ENCODE measurements around the gene IFNGR2.

Gene IFNGR2

GRCh38 chr21:33384841-33385331 is 18.3 kb upstream of the IFNGR2 start:
- no peak for DNase-seq
- no peak for TF ChIP-seq POLR2A (IDR thresholded peaks at IDR 0.05; ENCODE audit: low read length)
- no peak for TF ChIP-seq GATA1 (IDR thresholded peaks at IDR 0.05; ENCODE audit: low read depth, low read length)

- no peak for TF ChIP-seq GATA1 (IDR thresholded peaks at IDR 0.05; ENCODE audit: low read depth, low read length)
- no peak for TF ChIP-seq POLR2A (IDR thresholded peaks at IDR 0.05; ENCODE audit: low read length)
- DNase-seq = peak; percentile 58 to 79
Observed at GRCh38 chr21:33386222-33386784, 16.9 kb upstream of the IFNGR2 start.

- TF ChIP-seq POLR2A (IDR thresholded peaks at IDR 0.05; ENCODE audit: low read length) = no peak
- TF ChIP-seq GATA1 (IDR thresholded peaks at IDR 0.05; ENCODE audit: low read depth, low read length) = no peak
- DNase-seq = no peak
Observed at GRCh38 chr21:33387294-33387693, 15.9 kb upstream of the IFNGR2 start.

GRCh38 chr21:33388188-33388587 is 15.0 kb upstream of the IFNGR2 start:
- TF ChIP-seq POLR2A (IDR thresholded peaks at IDR 0.05; ENCODE audit: low read length) (no peak), GATA1 (IDR thresholded peaks at IDR 0.05; ENCODE audit: low read depth, low read length) (no peak)

GRCh38 chr21:33390479-33390878 is 12.7 kb upstream of the IFNGR2 start:
- no peak for DNase-seq
- TF ChIP-seq GATA1 (IDR thresholded peaks at IDR 0.05; ENCODE audit: low read depth, low read length) = no peak
- TF ChIP-seq POLR2A (IDR thresholded peaks at IDR 0.05; ENCODE audit: low read length) = no peak

More at GRCh38 chr21:33388188-33388587, 15.0 kb upstream of the IFNGR2 start:
- DNase-seq = no peak

- TF ChIP-seq GATA1 (IDR thresholded peaks at IDR 0.05; ENCODE audit: low read depth, low read length) (no peak), POLR2A (IDR thresholded peaks at IDR 0.05; ENCODE audit: low read length) (no peak)
Observed at GRCh38 chr21:33391656-33392055, 11.6 kb upstream of the IFNGR2 start.

GRCh38 chr21:33392284-33392985 is 10.8 kb upstream of the IFNGR2 start:
- no peak for DNase-seq
- TF ChIP-seq GATA1 (IDR thresholded peaks at IDR 0.05; ENCODE audit: low read depth, low read length) (no peak), POLR2A (IDR thresholded peaks at IDR 0.05; ENCODE audit: low read length) (no peak)

More at GRCh38 chr21:33391656-33392055, 11.6 kb upstream of the IFNGR2 start:
- DNase-seq = no peak

- TF ChIP-seq POLR2A (IDR thresholded peaks at IDR 0.05; ENCODE audit: low read length) (no peak), GATA1 (IDR thresholded peaks at IDR 0.05; ENCODE audit: low read depth, low read length) (no peak)
- no peak for DNase-seq
Observed at GRCh38 chr21:33393348-33393747, 9.9 kb upstream of the IFNGR2 start.

GRCh38 chr21:33394260-33394659 is 9.0 kb upstream of the IFNGR2 start:
- DNase-seq = no peak
- TF ChIP-seq GATA1 (IDR thresholded peaks at IDR 0.05; ENCODE audit: low read depth, low read length) = no peak
- no peak for TF ChIP-seq POLR2A (IDR thresholded peaks at IDR 0.05; ENCODE audit: low read length)

- TF ChIP-seq POLR2A (IDR thresholded peaks at IDR 0.05; ENCODE audit: low read length) (no peak), GATA1 (IDR thresholded peaks at IDR 0.05; ENCODE audit: low read depth, low read length) (no peak)
- no peak for DNase-seq
Observed at GRCh38 chr21:33395891-33396331, 7.3 kb upstream of the IFNGR2 start.

GRCh38 chr21:33396436-33396835 is 6.8 kb upstream of the IFNGR2 start:
- DNase-seq = no peak
- TF ChIP-seq POLR2A (IDR thresholded peaks at IDR 0.05; ENCODE audit: low read length) (no peak), GATA1 (IDR thresholded peaks at IDR 0.05; ENCODE audit: low read depth, low read length) (no peak)

GRCh38 chr21:33396951-33397350 is 6.3 kb upstream of the IFNGR2 start:
- no peak for DNase-seq
- no peak for TF ChIP-seq POLR2A (IDR thresholded peaks at IDR 0.05; ENCODE audit: low read length)
- no peak for TF ChIP-seq GATA1 (IDR thresholded peaks at IDR 0.05; ENCODE audit: low read depth, low read length)

GRCh38 chr21:33397717-33398116 is 5.5 kb upstream of the IFNGR2 start:
- TF ChIP-seq POLR2A (IDR thresholded peaks at IDR 0.05; ENCODE audit: low read length) = no peak
- no peak for TF ChIP-seq GATA1 (IDR thresholded peaks at IDR 0.05; ENCODE audit: low read depth, low read length)
- DNase-seq = no peak

GRCh38 chr21:33398361-33398760 is 4.9 kb upstream of the IFNGR2 start:
- DNase-seq = no peak
- TF ChIP-seq GATA1 (IDR thresholded peaks at IDR 0.05; ENCODE audit: low read depth, low read length) (no peak), POLR2A (IDR thresholded peaks at IDR 0.05; ENCODE audit: low read length) (no peak)

GRCh38 chr21:33401630-33401992 is 1.6 kb upstream of the IFNGR2 start:
- no peak for DNase-seq
- no peak for TF ChIP-seq GATA1 (IDR thresholded peaks at IDR 0.05; ENCODE audit: low read depth, low read length)
- no peak for TF ChIP-seq POLR2A (IDR thresholded peaks at IDR 0.05; ENCODE audit: low read length)
